ENCODE measurements around the gene PSMG2. TPM values are rescaled to one million over a fixed set of nuclear protein-coding genes. Genes with fewer than 3 reads are reported as not detected.

Gene PSMG2
- total and polyA plus RNA-seq, 2 of the 13 experiments (the other 11 are each of a cell fraction or from before 2014, with no cell fraction given) = 53.4 to 94.8 TPM

- WGBS (ENCODE audit: low lambda C conversion rate) = 88% methylated on average over 4 of the region's 4 CpGs
- ATAC-seq = no peak
- ChIA-PET POLR2A (interaction anchor here (1.8 kb wide), 1 partner anchor 40 kb away, joined by 6 read pairs; no protein-coding TSS in a partner anchor), CTCF (ENCODE audit: low intra/inter-chr PET ratio, low total read pairs) (interaction anchor here (1.4 to 2.3 kb wide), 5 partner anchors 41 to 208 kb away, joined by 3 to 25 read pairs (median 18); no protein-coding TSS in a partner anchor)
- Histone ChIP-seq H3K4me2 (ENCODE audit: low read depth, low read length) (no peak overlapping the region), H3K9ac (ENCODE audit: insufficient read depth, low read depth, low read length) (no peak overlapping the region), H3K9me3 (ENCODE audit: low read length) (no peaks in the 10 kb centered on the region), H3K27me3 (ENCODE audit: control insufficient read depth in 1 of 2, insufficient read depth in 2 of 2, low read length in 2 of 2) (no peaks in the 10 kb centered on the region; a peak in 1 of 5 replicates), H4K20me1 (ENCODE audit: insufficient read depth, low read length) (no peaks in the 10 kb centered on the region), H3K27ac (ENCODE audit: extremely low read length, insufficient read depth, low read length) (no peak overlapping the region), H3K36me3 (replicated peaks in 1 of 2; ENCODE audit: control insufficient read depth in 1 of 2, insufficient read depth in 2 of 2, low read length in 2 of 2) (peaks cover 7 to 16% of the 10 kb centered on the region in 2 experiments; a peak in 4 of 5 replicates), H3K79me2 (ENCODE audit: insufficient read depth, low read length) (no peaks in the 10 kb centered on the region), H3K4me3 (replicated peaks in 1 of 3; ENCODE audit: insufficient read depth in 1 of 3, low read depth in 2 of 3, low read length in 3 of 3) (no peak overlapping the region), H3K4me1 (ENCODE audit: insufficient read depth, low read length) (peaks cover 25% of the 10 kb centered on the region), H2AFZ (ENCODE audit: low read length) (no peak overlapping the region)
- FAIRE-seq = no peak
- DNase-seq (ENCODE audit: low spot score) = no peak
- in situ Hi-C loops (cut with HindIII; ENCODE audit: extremely low pct_ligation_motif_present, low pct_unique_long_range_greater_than_20kb) (loop anchor here (5.0 kb wide), 2 partner anchors 41 to 206 kb away; no protein-coding TSS in a partner anchor), intact Hi-C loops (cut with micrococcal nuclease; ENCODE audit: unreplicated experiment) (loop anchor here (2.0 kb wide), 3 partner anchors 14 to 166 kb away; no protein-coding TSS in a partner anchor)
- BruUV-seq (replicated peaks) = no TSS peak
- no peak for TF ChIP-seq ZNF235 (CRISPR knock-in tag; IDR thresholded peaks at IDR 0.05; ENCODE audit: borderline replicate concordance)
- TF ChIP-seq, protein P1, sequence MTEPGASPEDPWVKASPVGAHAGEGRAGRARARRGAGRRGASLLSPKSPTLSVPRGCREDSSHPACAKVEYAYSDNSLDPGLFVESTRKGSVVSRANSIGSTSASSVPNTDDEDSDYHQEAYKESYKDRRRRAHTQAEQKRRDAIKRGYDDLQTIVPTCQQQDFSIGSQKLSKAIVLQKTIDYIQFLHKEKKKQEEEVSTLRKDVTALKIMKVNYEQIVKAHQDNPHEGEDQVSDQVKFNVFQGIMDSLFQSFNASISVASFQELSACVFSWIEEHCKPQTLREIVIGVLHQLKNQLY (CRISPR knock-in tag; IDR thresholded peaks at IDR 0.05) = no peak
- TF ChIP-seq PITX1 (CRISPR knock-in tag; IDR thresholded peaks at IDR 0.05) = no peak
- TF ChIP-seq E2F2 (CRISPR knock-in tag; IDR thresholded peaks at IDR 0.05; ENCODE audit: borderline replicate concordance) = no peak
- no peak for TF ChIP-seq IRF2 (CRISPR knock-in tag; IDR thresholded peaks at IDR 0.05)
Measured at GRCh38 chr18:12726331-12726730, 23.5 kb downstream of the PSMG2 start.

Measured in HepG2 (cell line).